Measurements from ENCODE around the gene SRMS. TPM values are rescaled to one million over a fixed set of nuclear protein-coding genes. Genes with fewer than 3 reads are reported as not detected.
"Not testable (repeated sequence)": the region's sequence is repeated elsewhere in the genome, so short reads cannot be mapped to it uniquely, and the experiment has no call there.

Gene SRMS
- total RNA-seq, 4 donors from 2014 or later, result not detected

DNA sequence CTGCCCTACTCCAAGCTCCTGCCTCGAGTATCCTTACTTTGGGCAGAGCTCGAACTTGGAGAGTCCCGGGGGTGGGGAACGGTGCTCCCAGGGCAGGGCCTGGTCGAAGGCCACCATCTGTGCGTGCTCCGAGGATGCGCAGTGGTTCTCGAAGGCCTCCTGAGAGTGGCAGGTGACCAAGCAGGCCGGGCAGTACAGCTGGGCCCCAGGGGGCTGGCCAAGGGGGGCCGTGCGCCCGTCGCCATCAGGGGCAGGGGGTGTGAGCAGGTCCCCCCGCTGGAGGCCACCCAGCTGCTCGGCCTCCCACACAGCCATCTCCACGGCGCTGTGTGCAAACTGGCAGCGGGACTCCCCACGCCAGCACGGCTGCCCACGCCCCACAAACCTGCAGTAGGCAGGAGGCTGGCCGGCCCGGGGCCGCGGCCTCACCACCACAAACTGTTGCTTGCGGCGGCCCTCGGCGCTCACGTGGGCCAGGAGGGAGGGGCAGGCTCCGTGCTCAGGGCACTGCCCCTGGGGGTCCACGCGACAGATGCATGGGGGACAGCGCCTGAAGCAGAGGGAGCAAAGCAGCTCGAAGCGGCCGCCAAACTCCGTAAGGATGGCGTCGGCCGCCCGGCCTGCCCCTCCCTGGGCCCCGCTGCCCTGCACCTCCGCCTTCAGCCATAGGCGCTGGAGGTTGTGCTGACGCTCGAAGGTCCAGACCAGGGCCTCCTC lies 24.7 kb upstream of the SRMS start:
- TF ChIP-seq, protein P1, sequence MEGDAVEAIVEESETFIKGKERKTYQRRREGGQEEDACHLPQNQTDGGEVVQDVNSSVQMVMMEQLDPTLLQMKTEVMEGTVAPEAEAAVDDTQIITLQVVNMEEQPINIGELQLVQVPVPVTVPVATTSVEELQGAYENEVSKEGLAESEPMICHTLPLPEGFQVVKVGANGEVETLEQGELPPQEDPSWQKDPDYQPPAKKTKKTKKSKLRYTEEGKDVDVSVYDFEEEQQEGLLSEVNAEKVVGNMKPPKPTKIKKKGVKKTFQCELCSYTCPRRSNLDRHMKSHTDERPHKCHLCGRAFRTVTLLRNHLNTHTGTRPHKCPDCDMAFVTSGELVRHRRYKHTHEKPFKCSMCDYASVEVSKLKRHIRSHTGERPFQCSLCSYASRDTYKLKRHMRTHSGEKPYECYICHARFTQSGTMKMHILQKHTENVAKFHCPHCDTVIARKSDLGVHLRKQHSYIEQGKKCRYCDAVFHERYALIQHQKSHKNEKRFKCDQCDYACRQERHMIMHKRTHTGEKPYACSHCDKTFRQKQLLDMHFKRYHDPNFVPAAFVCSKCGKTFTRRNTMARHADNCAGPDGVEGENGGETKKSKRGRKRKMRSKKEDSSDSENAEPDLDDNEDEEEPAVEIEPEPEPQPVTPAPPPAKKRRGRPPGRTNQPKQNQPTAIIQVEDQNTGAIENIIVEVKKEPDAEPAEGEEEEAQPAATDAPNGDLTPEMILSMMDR (IDR thresholded peaks at IDR 0.05), result no peak
- DNase-seq (ENCODE audit: low spot score) (no peak), ATAC-seq (ENCODE audit: low FRiP score) (no peak)

DNA sequence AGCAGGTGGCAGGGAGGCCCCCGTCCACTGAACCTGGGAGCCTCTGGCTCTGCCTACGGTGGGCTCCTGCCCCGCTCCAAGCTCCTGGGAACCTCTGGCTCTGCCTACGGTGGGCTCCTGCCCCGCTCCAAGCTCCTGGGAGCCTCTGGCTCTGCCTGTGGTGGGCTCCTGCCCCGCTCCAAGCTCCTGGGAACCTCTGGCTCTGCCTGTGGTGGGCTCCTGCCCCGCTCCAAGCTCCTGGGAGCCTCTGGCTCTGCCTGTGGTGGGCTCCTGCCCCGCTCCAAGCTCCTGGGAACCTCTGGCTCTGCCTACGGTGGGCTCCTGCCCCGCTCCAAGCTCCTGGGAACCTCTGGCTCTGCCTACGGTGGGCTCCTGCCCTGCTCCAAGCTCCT lies 23.5 kb upstream of the SRMS start:
- DNase-seq (ENCODE audit: low spot score); ATAC-seq (ENCODE audit: low FRiP score): not testable (repeated sequence)

DNA sequence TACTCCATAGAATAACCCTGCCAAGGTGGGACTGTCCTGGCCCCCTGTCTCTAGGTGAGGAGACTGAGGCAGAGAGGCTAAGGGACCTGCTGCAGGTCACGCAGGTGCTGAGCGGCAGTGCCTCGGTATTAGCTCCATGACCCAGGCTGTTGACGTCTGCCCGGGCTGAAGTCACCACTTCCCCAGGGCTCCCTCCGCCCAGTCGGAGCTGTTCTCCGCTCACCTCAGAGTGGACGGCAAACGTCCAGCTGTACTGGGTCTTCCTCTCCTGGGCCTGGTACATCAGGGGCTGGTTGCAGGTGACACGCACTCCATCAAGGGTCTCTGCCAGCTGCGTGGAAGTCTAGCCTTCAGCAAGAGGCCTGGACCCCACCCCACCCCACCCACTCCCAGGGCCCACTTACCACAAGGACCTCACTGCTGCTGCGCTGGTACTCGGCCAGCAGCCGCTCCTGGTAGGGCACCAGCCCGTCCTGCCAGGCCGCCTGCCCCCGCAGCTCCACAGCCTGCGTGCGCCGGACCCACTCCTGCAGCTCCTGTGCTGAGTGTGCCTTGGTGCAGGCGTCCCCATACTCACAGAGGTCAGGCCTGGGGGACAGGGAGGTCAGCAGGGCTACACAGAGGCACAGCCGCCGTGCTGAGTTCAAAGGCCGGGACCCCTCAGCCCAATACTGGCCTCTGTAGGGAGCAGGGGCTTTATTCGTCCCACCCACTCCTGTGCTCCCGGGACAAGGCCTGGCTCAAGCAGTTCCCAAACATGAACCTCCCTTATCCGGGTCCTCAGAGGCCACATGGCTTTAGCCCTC lies 22.9 kb upstream of the SRMS start:
- TF ChIP-seq, protein P1 (IDR thresholded peaks at IDR 0.05), result no peak
- DNase-seq (ENCODE audit: low spot score) (no peak), ATAC-seq (ENCODE audit: low FRiP score) (no peak)

DNA sequence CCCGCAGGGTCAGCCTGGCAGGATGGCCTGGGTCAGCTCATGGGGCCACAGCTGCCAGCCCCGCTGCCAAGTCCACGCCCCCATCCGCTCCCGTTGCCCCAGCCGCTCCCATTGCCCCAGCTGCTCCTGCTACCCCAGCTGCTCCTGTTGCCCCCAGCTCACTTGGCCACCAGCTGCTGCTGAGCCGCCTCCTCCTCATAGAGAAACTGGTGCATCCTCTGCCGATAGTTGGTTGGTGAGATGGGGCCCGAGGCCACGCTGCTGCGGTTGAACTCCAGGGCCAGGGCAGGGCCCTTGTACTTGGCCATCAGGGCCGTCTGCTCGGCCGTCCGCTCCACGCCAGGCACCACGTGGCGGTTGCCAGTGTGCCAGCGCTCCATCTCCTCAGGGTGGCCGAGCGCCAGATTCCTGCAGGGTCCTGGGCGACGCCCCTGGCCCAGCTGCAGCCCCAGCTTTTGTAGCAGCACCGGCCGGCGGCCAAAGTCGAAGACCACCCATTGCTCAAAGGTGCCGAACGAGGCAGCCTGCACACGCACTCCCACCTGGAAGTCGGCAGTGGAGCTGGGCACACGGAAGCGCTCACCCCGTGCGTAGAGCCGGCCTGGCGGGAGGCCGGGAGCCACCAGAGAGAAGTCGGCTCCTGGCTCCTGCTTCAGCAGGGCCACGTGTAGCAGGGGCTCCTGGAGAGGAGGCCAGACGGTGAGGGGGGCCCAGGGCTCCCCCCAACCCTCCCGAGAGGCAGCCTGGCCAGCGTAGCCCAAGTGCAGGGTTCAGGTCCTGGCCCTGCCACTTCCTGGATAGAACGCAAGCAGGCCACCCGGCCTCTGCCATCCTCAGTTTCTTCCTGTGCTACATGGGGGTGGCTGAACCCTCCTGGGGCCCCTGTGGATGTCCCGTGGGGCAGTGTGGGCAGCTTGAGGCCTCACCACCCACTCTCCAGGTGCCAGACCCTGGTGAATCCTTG lies 21.7 kb upstream of the SRMS start:
- DNase-seq (ENCODE audit: low spot score), result no peak
- ATAC-seq (ENCODE audit: low FRiP score), result no peak
- TF ChIP-seq, protein P1 (IDR thresholded peaks at IDR 0.05), result no peak

DNA sequence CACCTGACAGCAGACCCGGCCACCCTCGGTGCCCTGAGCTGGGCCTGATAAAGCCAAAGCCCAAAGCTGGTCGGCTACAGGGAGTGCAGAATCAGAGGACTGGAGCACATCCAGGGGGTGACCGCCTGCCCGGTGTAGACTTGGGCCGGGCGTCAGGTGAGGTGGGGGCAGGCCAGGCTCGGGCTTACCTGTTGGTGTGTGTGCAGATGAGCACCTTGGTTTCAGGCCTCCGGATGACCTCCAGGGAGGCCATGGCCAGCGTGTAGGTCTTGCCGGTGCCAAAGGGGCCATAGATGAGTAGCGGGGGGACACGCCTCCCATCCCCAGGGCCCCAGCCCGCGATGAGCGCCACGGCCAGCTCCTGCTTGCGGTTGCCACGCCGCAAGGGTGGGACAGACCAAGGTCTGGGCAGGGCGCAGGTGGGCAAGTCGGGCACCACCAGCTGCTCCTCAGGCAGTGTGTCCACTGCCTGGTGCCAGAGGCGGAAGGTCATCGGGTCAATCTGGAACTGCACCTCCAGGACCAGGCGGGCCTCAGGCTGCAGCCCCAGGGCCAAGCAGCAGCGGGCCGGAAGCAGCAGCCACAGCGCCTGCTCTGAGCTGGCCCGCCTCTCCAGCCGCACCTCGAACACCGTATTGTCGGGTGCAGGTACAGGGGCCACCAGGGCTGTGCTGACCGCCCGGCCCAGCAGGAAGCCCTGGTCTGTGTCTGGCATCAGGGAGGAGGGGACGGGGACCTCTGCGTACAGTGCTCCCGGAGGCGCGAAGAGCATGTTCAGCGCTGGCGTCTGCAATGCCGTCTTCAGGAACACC lies 20.8 kb upstream of the SRMS start:
- TF ChIP-seq, protein P1 (IDR thresholded peaks at IDR 0.05), result no peak
- DNase-seq (ENCODE audit: low spot score) (no peak), ATAC-seq (ENCODE audit: low FRiP score) (no peak)

DNA sequence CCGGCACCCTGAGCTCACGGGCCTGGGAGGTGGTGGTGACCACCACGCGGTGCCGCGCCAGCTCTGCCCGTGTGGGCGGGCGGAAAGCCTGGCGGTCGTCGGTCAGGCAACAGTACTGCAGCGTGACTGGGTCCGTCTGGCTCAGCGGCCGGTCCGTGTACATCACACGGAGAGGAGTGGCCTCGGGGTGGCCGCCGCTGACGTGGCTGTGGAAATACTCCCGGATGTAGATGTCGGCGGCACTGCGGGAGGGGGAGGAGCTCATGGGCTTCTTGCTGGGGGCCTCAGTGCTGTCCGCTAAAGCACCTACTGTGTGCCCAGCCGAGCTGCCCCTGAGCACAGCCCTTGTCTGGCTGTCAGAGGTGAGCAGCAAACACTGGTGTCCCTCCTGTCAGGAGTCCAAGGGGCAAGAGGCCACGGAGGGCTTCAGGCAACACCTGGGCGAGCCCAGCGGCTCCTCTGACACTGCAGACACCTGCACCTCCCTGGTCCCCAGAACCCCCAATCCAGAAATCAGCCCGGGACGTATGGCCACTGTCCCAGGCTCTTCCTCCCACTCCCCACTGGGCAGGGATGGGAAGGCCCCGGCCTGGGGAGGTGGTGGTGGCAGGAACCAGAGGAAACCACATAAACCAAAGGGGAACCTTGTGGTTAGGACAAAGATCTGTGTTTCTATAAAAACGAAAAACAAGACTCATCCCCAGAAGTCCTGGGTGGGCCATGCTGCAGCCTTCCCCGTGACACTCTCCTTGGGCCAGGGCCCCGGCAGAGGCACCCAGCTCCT lies 20.0 kb upstream of the SRMS start:
- no peak for DNase-seq (ENCODE audit: low spot score)
- ATAC-seq (ENCODE audit: low FRiP score), result no peak
- TF ChIP-seq, protein P1 (IDR thresholded peaks at IDR 0.05), result no peak

Data from omental fat pad (tissue), 4 donors.